HG03442 (cell line): Measurements from ENCODE around the gene CCNC.
A peak's percentile ranks its signal among the peaks of the same experiment; 100 is the strongest.

ENCODE experiments used
- ATAC-seq: cut with Tn5 transposase; IDR thresholded peaks from one replicate; pipeline ENCODE4 v1.9.1; 2021; ENCODE audit warnings: mild to moderate bottlenecking, moderate library complexity; ENCODE audit not compliant: unreplicated experiment

Gene CCNC, protein sequence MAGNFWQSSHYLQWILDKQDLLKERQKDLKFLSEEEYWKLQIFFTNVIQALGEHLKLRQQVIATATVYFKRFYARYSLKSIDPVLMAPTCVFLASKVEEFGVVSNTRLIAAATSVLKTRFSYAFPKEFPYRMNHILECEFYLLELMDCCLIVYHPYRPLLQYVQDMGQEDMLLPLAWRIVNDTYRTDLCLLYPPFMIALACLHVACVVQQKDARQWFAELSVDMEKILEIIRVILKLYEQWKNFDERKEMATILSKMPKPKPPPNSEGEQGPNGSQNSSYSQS

GRCh38 chr6:99568103-99568933 lies at the start of gene CCNC:
CCNC (minus strand) TSS chr6:99568660; CDS start chr6:99568527, 133 bp downstream.
- peak; percentile 99 for ATAC-seq

DNA sequence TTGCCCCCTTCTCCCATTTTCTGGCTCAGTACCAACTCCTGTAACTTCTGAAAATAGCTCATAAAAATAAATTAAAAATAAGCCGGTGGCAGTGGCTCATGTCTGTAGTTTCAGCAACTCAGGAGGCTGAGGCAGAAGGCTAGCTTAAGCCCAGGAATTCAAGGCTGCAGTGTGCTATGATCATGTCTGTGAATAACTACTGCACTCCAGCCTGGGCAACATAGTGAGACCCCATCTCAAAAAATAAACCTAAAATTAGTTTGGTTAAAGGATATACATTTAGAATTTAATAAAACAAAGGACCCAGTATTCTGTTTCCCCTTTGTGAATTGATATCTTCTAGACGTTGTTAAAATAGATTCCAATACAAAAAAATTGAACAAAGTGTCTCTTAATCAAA lies 48.7 kb upstream of the CCNC start:
- ATAC-seq = no peak

DNA sequence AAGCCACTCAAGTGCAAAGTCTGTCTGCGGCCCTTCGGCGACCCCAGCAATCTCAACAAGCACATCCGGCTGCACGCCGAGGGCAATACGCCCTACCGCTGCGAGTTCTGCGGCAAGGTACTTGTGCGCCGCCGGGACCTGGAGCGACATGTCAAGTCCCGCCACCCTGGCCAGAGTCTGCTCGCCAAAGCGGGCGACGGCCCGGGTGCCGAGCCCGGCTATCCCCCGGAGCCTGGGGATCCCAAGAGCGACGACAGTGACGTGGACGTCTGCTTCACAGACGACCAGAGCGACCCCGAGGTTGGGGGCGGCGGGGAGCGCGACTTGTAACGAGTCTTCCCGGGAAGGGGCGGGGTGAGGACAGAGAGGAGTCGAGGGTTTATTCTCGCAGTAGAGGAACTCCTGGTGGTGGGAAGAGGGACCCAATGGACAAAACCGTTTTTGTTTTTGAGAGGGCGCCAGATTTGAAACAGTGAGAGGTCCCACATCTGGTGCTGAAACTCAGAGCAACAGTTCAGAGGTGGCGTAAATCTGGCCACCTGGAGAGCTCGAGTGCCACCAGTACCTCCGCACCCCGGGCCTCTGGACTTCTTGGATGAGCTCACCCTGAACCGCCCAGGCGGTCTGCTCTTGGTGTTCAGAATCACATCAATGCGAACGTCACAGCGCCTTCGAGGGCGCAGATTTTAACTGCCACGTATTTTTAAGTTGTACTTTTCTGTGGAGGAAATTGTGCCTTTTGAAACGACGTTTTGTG lies 46.1 kb upstream of the CCNC start:
- ATAC-seq = peak; percentile 18

- ATAC-seq = peak; percentile 53
Observed at GRCh38 chr6:99613705-99614429, 45.4 kb upstream of the CCNC start.

DNA sequence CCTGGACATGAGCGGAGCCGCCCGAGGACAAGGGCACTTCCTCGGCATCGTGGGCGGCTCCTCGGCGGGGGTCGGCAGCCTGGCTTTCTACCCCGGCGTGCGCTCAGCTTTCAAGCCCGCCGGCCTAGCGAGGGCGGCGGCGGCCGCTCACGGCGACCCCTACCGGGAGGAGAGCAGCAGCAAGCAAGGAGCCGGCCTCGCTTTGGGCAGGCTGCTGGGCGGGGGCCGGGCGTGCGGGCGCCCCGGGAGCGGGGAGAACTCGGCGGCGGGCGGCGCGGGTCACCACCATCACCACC lies 44.9 kb upstream of the CCNC start:
- peak; percentile 57 for ATAC-seq

DNA sequence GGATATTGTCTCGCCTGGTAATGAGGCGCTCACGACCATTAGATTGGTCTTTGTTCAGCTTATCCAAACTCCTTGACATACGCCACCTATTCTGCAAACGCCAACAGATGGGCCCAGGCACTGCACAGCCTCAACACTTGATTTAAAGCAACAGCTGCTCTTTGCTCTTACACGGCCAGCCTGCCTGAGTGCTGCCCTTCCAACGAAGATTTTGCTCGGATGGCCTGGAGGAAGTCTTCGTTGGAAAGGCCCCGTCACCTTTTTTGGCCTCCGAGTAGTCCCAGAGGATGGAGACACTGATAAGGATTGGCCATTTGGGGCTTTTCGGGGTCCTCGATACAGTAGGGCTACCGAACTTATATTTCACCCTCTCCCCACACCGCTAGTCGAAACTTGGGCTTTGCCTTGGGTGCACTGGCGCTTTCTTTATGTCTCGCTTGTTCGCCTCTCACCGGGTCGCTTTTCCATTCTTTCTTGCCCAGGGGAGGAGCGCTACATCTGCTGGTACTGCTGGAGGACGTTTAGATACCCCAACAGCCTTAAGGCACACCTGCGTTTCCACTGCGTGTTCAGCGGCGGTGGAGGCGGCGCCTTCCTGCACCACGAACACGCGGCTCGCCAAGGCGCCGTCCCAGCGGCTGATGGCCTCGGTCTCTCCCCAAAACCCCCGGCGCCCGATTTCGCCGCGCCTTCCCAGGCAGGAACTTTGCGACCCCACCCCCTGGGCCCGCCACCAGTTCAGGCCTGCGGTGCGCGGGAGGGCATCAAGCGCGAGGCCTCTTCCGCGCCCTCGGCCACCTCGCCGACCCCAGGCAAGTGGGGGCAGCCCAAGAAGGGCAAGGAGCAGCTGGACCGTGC lies 44.3 kb upstream of the CCNC start:
- ATAC-seq = peak; percentile 5

GRCh38 chr6:99611148-99611547 lies 42.7 kb upstream of the CCNC start:
- ATAC-seq = peak; percentile 57

- no peak for ATAC-seq
Observed at GRCh38 chr6:99609905-99610489, 41.5 kb upstream of the CCNC start.

DNA sequence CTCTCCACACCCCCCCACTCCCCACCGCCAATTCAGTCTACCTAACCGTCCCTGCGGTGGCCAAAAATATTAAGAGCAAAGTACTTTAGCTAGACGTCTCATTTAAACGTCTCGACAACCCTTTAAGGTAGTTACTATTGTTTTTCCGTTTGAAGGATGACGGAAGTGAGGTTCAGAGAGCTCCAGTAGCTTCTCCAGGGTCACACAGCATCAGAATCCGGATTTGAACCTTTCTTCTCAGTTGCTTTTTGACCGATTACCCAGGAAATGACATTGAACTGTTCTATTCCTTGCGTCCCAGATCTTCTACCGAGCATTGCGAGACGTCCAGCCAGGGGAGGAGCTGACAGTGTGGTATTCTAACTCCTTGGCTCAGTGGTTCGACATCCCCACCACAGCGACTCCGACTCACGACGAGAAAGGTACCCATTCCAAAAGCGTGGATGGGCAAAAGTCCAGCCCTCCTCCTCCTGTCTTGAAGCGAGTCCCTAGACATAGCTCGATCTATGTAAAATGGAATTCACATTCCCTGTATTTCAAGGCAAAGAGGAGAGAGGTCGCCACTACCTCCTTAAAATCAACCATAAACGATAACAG lies 40.5 kb upstream of the CCNC start:
- no peak for ATAC-seq

- ATAC-seq = no peak
Observed at GRCh38 chr6:99608059-99608885, 39.8 kb upstream of the CCNC start.

DNA sequence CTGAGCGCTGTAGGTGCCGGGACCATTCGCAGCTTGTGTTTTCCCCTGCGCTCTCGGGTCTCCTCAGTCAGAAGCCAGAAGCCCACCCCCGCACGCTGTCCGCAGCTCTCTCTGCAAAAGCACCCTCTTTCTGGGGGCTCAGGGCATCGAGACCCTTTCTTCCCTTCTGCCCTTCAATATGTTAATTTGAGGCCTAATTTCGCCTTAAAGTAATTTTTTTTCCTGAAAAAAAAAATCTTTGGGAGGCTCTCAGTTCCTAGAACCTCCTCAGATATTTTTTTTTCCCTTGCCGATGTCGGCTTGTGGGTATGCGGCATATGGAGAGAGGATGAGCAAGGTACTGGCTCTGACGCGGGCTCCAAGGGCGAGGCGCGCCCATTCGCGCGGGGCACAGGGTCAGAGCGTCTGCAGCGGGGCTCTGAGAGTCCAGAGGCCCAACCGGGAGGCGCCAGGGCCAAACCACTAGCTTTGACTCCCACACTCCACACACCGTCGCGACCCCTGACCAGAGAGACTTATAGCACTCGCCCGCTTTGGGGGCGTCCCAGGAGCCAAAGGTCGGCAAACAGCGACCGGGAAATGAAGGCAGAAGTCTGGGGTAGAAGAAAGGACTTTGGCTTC lies 39.1 kb upstream of the CCNC start:
- no peak for ATAC-seq

GRCh38 chr6:99606656-99607415 lies 38.4 kb upstream of the CCNC start, which contains the start of gene PRDM13:
PRDM13 (plus strand) TSS chr6:99606833; CDS start chr6:99607035, 202 bp downstream.
- ATAC-seq = no peak

GRCh38 chr6:99605911-99606655 lies 37.6 kb upstream of the CCNC start:
- ATAC-seq = no peak

DNA sequence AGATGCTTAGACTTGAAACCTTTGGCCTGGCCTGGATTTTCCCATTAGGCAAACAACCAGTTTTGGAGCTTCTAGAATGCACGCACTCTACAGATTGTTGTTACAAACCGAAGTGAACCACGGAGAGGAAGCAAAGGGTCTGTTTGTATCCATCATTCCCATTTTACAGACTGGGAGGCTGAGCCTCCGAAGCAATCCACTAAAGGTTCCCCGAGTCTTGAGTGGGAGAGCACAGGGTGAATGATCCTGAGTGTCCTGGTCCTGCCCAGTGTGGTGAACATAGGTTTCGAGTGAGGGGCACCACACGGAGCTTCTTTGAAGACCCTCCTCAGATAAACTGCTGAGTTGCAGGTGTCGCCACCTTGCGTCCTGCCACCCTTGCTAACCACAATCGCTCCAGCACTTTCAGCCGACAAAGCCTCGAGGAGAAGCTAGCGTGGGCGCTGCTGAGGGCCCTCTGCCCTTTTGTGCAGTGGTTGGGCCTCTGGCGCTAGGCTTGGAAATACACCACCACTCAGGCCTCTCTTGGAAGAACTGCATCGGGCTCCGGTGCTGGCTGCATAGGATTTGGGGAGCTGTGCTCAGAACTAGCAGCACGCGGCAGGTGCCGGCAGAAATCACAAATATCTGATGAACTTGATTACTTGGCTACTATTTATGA lies 36.7 kb upstream of the CCNC start:
- ATAC-seq = no peak

DNA sequence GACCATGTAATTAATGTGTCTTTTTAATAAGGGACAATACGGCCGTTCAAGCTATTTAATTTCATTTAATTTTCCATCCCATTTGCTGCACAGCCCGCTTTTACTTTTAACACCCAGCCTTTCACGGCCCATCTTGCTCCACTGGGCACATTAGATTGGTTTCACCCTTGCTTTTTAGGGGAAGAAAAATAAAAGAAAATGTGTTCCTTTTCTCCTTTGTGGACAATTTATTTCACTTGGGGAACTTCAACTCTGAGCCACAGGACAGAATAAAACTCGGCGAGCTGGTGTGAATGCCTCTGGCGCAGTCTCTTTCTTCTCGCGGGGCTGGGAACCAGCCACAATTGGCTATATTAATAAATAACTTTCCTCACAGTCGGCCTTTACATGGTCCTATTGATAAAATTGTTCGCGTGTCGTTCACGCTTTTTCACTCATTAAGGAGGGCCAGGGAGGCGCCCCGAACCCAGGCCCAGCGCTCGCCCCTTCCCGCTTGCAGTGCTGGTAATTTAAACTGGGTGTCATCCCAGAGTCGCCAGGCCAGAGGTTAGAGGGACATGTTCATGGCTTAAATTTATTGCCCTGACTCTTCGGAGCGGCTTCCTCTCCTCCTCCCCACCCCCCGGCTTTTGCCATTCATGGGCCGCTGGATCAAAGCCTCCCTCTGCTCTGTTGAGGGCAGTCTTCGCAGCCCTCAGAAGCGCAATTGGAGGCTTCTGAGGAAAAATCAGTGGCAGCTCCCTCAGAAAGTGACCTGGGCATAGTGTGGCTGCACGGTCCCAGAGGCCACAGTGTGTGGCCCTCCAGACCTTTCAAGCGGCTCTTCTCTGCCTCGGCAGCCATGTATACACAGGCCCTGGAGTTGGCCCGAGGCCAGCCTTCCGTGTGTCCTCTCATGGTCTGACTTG lies 36.0 kb upstream of the CCNC start:
- no peak for ATAC-seq
